CD14-positive monocyte (primary cell): ENCODE results near the gene XKR7. TPM values are rescaled to one million over a fixed set of nuclear protein-coding genes. Genes with fewer than 3 reads are reported as not detected.

ENCODE experiments used
- DNase-seq, 3 donors: peaks; one replicate each; pipeline ENCODE4 v3.0.0-alpha.2; 2011 to 2022
- H2AFZ ChIP-seq: 2 replicates; pipeline ENCODE4 v1.6.0; 2012; ENCODE audit warnings: mild to moderate bottlenecking, low read depth, low read length, inconsistent platforms; ENCODE audit not compliant: insufficient read depth, poor library complexity, severe bottlenecking
- H3K27ac ChIP-seq, 2 donors: 1 replicate in 1 of 2; 2 replicates in 1 of 2; pipeline ENCODE4 v1.5.1; 2012 to 2013; ENCODE audit warnings: low read length in 2 of 2, control low read depth in 1 of 2, inconsistent platforms in 1 of 2, low read depth in 1 of 2, mild to moderate bottlenecking in 1 of 2
- H3K27me3 ChIP-seq, 2 donors: one replicate each; pipeline versions ENCODE4 v1.6.0 to v1.6.1; 2011 to 2013; ENCODE audit warnings: low read length in 2 of 2; ENCODE audit not compliant: control insufficient read depth in 2 of 2, insufficient read depth in 2 of 2
- H3K36me3 ChIP-seq, 2 donors: replicated peaks in 1 of 2; 1 replicate in 1 of 2; 2 replicates in 1 of 2; pipeline versions ENCODE4 v1.5.1 to v1.6.1; 2012 to 2013; ENCODE audit warnings: low read length in 2 of 2, control low read depth in 1 of 2, inconsistent platforms in 1 of 2, mild to moderate bottlenecking in 1 of 2; ENCODE audit not compliant: insufficient read depth in 2 of 2, control insufficient read depth in 1 of 2
- H3K4me1 ChIP-seq, 2 donors: 1 replicate in 1 of 2; 2 replicates in 1 of 2; pipeline versions ENCODE4 v1.5.1 to v1.6.1; 2012 to 2013; ENCODE audit warnings: low read length in 2 of 2, control low read depth in 1 of 2, inconsistent platforms in 1 of 2, mild to moderate bottlenecking in 1 of 2, moderate library complexity in 1 of 2; ENCODE audit not compliant: insufficient read depth in 2 of 2, control insufficient read depth in 1 of 2
- H3K4me2 ChIP-seq: replicated peaks from 2 replicates; pipeline ENCODE3; 2012; ENCODE audit warnings: low read length, moderate library complexity, mild to moderate bottlenecking; ENCODE audit not compliant: poor library complexity, severe bottlenecking; ENCODE audit errors: extremely low read depth
- H3K4me3 ChIP-seq, 3 experiments: fragments of 200-600 bp in 1 of 3; sonication (generic) in 1 of 3; replicated peaks in 1 of 3; 1 replicate in 2 of 3; 2 replicates in 1 of 3; pipeline ENCODE4 v1.5.1; 2011 to 2013; ENCODE audit warnings: low read length in 3 of 3, mild to moderate bottlenecking in 3 of 3, control low read depth in 2 of 3, low read depth in 2 of 3, inconsistent platforms in 1 of 3, moderate library complexity in 1 of 3
- H3K79me2 ChIP-seq: 2 replicates; pipeline ENCODE4 v1.6.0; 2012; ENCODE audit warnings: mild to moderate bottlenecking, control low read depth, inconsistent platforms, low read length, moderate library complexity; ENCODE audit not compliant: insufficient read depth
- H3K9ac ChIP-seq: 2 replicates; pipeline ENCODE4 v1.6.0; 2017; ENCODE audit warnings: low read length, mild to moderate bottlenecking; ENCODE audit not compliant: insufficient read depth, poor library complexity, severe bottlenecking
- H3K9me3 ChIP-seq, 2 donors: replicated peaks in 1 of 2; 1 replicate in 1 of 2; 2 replicates in 1 of 2; pipeline versions ENCODE4 v1.5.1 to v1.6.1; 2012 to 2013; ENCODE audit warnings: low read length in 2 of 2, control low read depth in 1 of 2; ENCODE audit not compliant: control insufficient read depth in 1 of 2, insufficient read depth in 1 of 2
- H4K20me1 ChIP-seq: 2 replicates; pipeline ENCODE4 v1.6.0; 2012; ENCODE audit warnings: mild to moderate bottlenecking, low read length, control low read depth, moderate library complexity; ENCODE audit not compliant: insufficient read depth
- H3K27ac Mint-ChIP-seq, 7 donors: one replicate each; pipeline ENCODE4 v1.8.0; 2020; ENCODE audit warnings: mild to moderate bottlenecking in 7 of 7, mixed read lengths in 7 of 7, moderate library complexity in 6 of 7, inconsistent platforms in 2 of 7
- H3K27me3 Mint-ChIP-seq, 3 donors: one replicate each; pipeline ENCODE4 v1.8.0; 2021 to 2022; ENCODE audit warnings: low read depth in 3 of 3, mild to moderate bottlenecking in 3 of 3, mixed read lengths in 3 of 3, moderate library complexity in 3 of 3, inconsistent platforms in 1 of 3
- H3K36me3 Mint-ChIP-seq, 2 donors: one replicate each; pipeline ENCODE4 v1.8.0; 2020; ENCODE audit warnings: mixed read lengths in 2 of 2, inconsistent platforms in 1 of 2, mild to moderate bottlenecking in 1 of 2
- H3K4me1 Mint-ChIP-seq: one replicate; pipeline ENCODE4 v1.8.0; 2020; ENCODE audit warnings: mild to moderate bottlenecking, mixed read lengths
- H3K4me3 Mint-ChIP-seq, 2 donors: one replicate each; pipeline ENCODE4 v1.8.0; 2020; ENCODE audit warnings: mild to moderate bottlenecking in 2 of 2, mixed read lengths in 2 of 2, moderate library complexity in 1 of 2
- H3K9me3 Mint-ChIP-seq, 7 donors: one replicate each; pipeline ENCODE4 v1.8.0; 2020 to 2022; ENCODE audit warnings: mixed read lengths in 7 of 7, mild to moderate bottlenecking in 6 of 7, moderate library complexity in 6 of 7, inconsistent platforms in 2 of 7
- WGBS: methylation state at CpG from one replicate; pipeline ENCODE4 v1.1.5; 2013; ENCODE audit warnings: missing lambda C conversion rate; ENCODE audit not compliant: insufficient coverage; 5-methylcytosine and 5-hydroxymethylcytosine counted together
- intact Hi-C, 2 donors: fragments of 100-400 bp; cut with micrococcal nuclease; formaldehyde crosslinking; loops; one replicate each; pipeline versions ENCODE4 v1.15.0 to v1.15.1; 2023
- polyA plus RNA-seq, 3 donors: library from polyadenylated mRNA; depleted of rRNA in 1 of 3; unstranded in 2 of 3; stranded (reverse) in 1 of 3; fragments of 300-500 nt in 2 of 3; fragments of >200 nt in 1 of 3; fragmentation: Illumina TruSeq in 2 of 3; gene quantifications; 1 replicate in 2 of 3; 2 replicates in 1 of 3; pipeline ENCODE4 v1.2.3, GENCODE V29; 2012 to 2021
- TF ChIP-seq, protein P1 (sequence below): fragments of 200-600 bp; IDR thresholded peaks from one replicate; pipeline ENCODE4 v1.8.0; 2022; ENCODE audit warnings: antibody characterized with exemption, mild to moderate bottlenecking

Gene XKR7
- polyA plus RNA-seq, 3 donors = 0.02 to 0.43 TPM; not detected in 1

DNA sequence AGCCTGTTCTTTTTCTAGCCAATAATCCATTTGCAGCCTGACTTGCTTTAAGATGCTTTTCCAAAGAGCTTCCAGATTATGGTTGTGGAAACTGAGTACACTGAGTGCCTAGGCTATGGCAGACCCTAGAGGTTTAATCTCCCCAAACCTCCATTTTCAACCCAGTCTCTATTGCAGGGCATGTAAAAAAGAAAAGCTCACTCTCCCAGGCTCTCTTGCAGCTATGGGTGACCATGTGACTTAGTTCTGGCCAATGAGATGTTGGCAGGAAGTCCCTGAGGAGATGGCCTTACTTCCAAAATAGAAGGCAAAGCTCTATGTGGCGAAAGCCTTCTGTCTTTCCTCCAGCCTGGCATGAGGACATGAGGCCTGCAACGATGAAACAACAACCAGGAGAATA, 19.9 kb upstream of the XKR7 start:
- intact Hi-C loops = no loop called here
- TF ChIP-seq, protein P1, sequence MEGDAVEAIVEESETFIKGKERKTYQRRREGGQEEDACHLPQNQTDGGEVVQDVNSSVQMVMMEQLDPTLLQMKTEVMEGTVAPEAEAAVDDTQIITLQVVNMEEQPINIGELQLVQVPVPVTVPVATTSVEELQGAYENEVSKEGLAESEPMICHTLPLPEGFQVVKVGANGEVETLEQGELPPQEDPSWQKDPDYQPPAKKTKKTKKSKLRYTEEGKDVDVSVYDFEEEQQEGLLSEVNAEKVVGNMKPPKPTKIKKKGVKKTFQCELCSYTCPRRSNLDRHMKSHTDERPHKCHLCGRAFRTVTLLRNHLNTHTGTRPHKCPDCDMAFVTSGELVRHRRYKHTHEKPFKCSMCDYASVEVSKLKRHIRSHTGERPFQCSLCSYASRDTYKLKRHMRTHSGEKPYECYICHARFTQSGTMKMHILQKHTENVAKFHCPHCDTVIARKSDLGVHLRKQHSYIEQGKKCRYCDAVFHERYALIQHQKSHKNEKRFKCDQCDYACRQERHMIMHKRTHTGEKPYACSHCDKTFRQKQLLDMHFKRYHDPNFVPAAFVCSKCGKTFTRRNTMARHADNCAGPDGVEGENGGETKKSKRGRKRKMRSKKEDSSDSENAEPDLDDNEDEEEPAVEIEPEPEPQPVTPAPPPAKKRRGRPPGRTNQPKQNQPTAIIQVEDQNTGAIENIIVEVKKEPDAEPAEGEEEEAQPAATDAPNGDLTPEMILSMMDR = no peak
- Mint-ChIP-seq H3K27ac (no peak overlapping the region), H3K9me3 (peaks cover 0 to 5% (median 3%) of the 10 kb centered on the region in 7 donors), H3K36me3 (peaks cover 58 to 68% of the 10 kb centered on the region in 2 donors), H3K4me1 (peaks cover 16% of the 10 kb centered on the region), H3K27me3 (no peaks in the 10 kb centered on the region), H3K4me3 (no peak overlapping the region)
- H3K4me2 ChIP-seq = no peak overlapping the region
- peaks cover 55 to 73% of the 10 kb centered on the region in 2 donors for H3K36me3 ChIP-seq
- H3K27ac ChIP-seq = no peak overlapping the region
- H3K79me2 ChIP-seq = peaks cover 21% of the 10 kb centered on the region
- H2AFZ ChIP-seq = no peak overlapping the region
- no peak overlapping the region for H3K9ac ChIP-seq
- H3K4me3 ChIP-seq = no peak overlapping the region
- DNase-seq = no peak
- peaks cover 12 to 13% of the 10 kb centered on the region in 2 donors for H3K4me1 ChIP-seq
- no peaks in the 10 kb centered on the region for H3K27me3 ChIP-seq
- peaks cover 7% of the 10 kb centered on the region in 2 donors for H3K9me3 ChIP-seq
- H4K20me1 ChIP-seq = peaks cover 26% of the 10 kb centered on the region
- WGBS = 100% methylated on average over 1 of the region's 2 CpGs

DNA sequence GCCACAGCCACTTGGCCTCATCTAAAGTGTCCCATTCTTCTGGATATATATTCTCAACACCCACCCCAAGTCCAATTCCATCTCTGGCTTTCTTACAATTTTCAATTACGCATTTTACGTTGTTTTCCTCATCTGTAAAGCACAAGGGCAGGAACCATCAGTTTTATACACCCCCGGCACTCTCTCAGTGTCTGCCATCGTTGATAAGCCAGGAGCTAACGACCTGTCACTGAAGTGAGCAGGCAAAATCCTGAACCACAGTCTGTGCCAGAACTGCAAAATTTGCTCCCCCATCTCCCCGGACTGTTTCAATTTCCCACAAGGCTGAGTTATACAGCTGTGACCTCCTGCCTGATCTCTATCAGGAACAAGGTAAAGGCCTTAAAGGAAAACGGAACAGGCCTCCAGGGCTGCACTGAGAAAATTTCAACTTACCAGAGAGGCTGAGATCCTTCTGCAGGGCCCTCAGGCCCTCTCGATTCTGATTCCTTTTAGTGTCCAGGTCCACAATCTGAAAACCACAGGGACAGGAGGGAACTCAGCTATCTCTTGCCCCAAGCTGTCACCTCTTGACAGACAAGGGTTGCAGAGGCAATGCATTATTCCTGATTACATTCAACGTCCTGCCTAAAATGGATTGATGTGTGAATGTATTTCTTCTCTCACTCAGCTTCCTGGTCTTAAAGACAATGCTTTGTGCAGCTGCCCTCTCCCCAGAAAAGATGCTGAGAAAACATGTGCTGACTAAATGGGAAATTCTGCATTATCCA, 17.9 kb upstream of the XKR7 start:
- H3K27ac Mint-ChIP-seq = peak overlapping the region in 1 of 7 donors; percentile 17
- no peak overlapping the region for H3K4me3 ChIP-seq
- peaks cover 7% of the 10 kb centered on the region in 2 donors for H3K9me3 ChIP-seq
- peaks cover 16% of the 10 kb centered on the region for H3K4me1 Mint-ChIP-seq
- peaks cover 48 to 53% of the 10 kb centered on the region in 2 donors for H3K36me3 ChIP-seq
- TF ChIP-seq, protein P1 = no peak
- H3K9ac ChIP-seq = no peak overlapping the region
- peaks cover 21% of the 10 kb centered on the region for H3K79me2 ChIP-seq
- H4K20me1 ChIP-seq = peaks cover 26% of the 10 kb centered on the region
- H2AFZ ChIP-seq = no peak overlapping the region
- H3K27me3 ChIP-seq = peaks cover 0 to 2% of the 10 kb centered on the region in 2 donors
- peaks cover 1 to 6% (median 3%) of the 10 kb centered on the region in 3 donors for H3K27me3 Mint-ChIP-seq
- intact Hi-C loops = loop anchor here (5.0 kb wide), 3 partner anchors 73 to 128 kb away; no protein-coding TSS in a partner anchor
- H3K36me3 Mint-ChIP-seq = peaks cover 43 to 50% of the 10 kb centered on the region in 2 donors
- WGBS = 79% methylated on average over 8 of the region's 9 CpGs
- peaks cover 12 to 13% of the 10 kb centered on the region in 2 donors for H3K4me1 ChIP-seq
- peak overlapping the region; percentile 82 for H3K4me2 ChIP-seq
- H3K4me3 Mint-ChIP-seq = no peak overlapping the region
- H3K9me3 Mint-ChIP-seq = peaks cover 0 to 5% (median 3%) of the 10 kb centered on the region in 7 donors
- DNase-seq = no peak
- H3K27ac ChIP-seq = no peak overlapping the region
